Mucosa of rectum (tissue), 2 donors: ENCODE measurements around the gene NOXA1.
A peak's percentile ranks its signal among the peaks of the same experiment; 100 is the strongest.
"Not testable (repeated sequence)": the region's sequence is repeated elsewhere in the genome, so short reads cannot be mapped to it uniquely, and the experiment has no call there.

Source experiments
- H3K27ac ChIP-seq, 2 donors: one replicate each; pipeline ENCODE4 v1.7.0; 2013; ENCODE audit warnings: inconsistent platforms in 2 of 2, low read depth in 2 of 2, low read length in 2 of 2
- H3K27me3 ChIP-seq, 2 donors: one replicate each; pipeline ENCODE4 v1.7.0; 2013; ENCODE audit warnings: low read length in 2 of 2; ENCODE audit not compliant: control insufficient read depth in 2 of 2, insufficient read depth in 2 of 2
- H3K36me3 ChIP-seq, 2 donors: one replicate each; pipeline ENCODE4 v1.7.0; 2013; ENCODE audit warnings: low read length in 2 of 2; ENCODE audit not compliant: control insufficient read depth in 2 of 2, insufficient read depth in 2 of 2
- H3K4me1 ChIP-seq, 2 donors: one replicate each; pipeline ENCODE4 v1.7.0; 2013; ENCODE audit warnings: low read length in 2 of 2, mild to moderate bottlenecking in 1 of 2; ENCODE audit not compliant: control insufficient read depth in 2 of 2, insufficient read depth in 2 of 2
- H3K4me3 ChIP-seq, 2 donors: one replicate each; pipeline ENCODE4 v1.7.0; 2013; ENCODE audit warnings: low read length in 2 of 2
- H3K9ac ChIP-seq, 2 donors: one replicate each; pipeline ENCODE4 v1.7.0; 2013; ENCODE audit warnings: low read length in 2 of 2, low read depth in 1 of 2, mild to moderate bottlenecking in 1 of 2
- H3K9me3 ChIP-seq, 2 donors: one replicate each; pipeline ENCODE4 v1.7.0; 2013; ENCODE audit warnings: low read length in 2 of 2; ENCODE audit not compliant: control insufficient read depth in 2 of 2
- donor health status: healthy.
- donor health status: Normal muscosa, but diverticular disease.

NOXA1 gene

GRCh38 chr9:137406876-137407589 is 16.2 kb upstream of the NOXA1 start:
- H3K4me3 ChIP-seq, result peak overlapping the region; percentile 31 to 48
- no peaks in the 10 kb centered on the region for H3K27me3 ChIP-seq
- peak overlapping the region; percentile 42 to 48 for H3K27ac ChIP-seq
- peak overlapping the region; percentile 52 to 64 for H3K9ac ChIP-seq
- peaks cover 17% of the 10 kb centered on the region in 2 donors for H3K4me1 ChIP-seq
- H3K9me3 ChIP-seq, result no peaks in the 10 kb centered on the region
- H3K36me3 ChIP-seq, result peaks cover 0 to 4% of the 10 kb centered on the region in 2 donors

- Histone ChIP-seq H3K27ac (peak overlapping the region in 1 of 2 donors; percentile 48), H3K9ac (peak overlapping the region in 1 of 2 donors; percentile 64), H3K4me3 (peak overlapping the region in 1 of 2 donors; percentile 48)
These were observed 15.4 kb upstream of the NOXA1 start for GRCh38 chr9:137407590-137408300.

GRCh38 chr9:137408651-137409405 is 14.4 kb upstream of the NOXA1 start:
- H3K27ac ChIP-seq, result no peak overlapping the region
- no peaks in the 10 kb centered on the region for H3K36me3 ChIP-seq
- no peaks in the 10 kb centered on the region for H3K27me3 ChIP-seq
- no peak overlapping the region for H3K4me3 ChIP-seq
- no peak overlapping the region for H3K9ac ChIP-seq
- peaks cover 26 to 27% of the 10 kb centered on the region in 2 donors for H3K4me1 ChIP-seq
- no peaks in the 10 kb centered on the region for H3K9me3 ChIP-seq

More at GRCh38 chr9:137407590-137408300, 15.4 kb upstream of the NOXA1 start:
- Histone ChIP-seq H3K36me3 (no peaks in the 10 kb centered on the region), H3K9me3 (no peaks in the 10 kb centered on the region), H3K27me3 (no peaks in the 10 kb centered on the region), H3K4me1 (peaks cover 21 to 22% of the 10 kb centered on the region in 2 donors)

GRCh38 chr9:137409515-137409914 is 13.7 kb upstream of the NOXA1 start:
- Histone ChIP-seq H3K27me3 (no peaks in the 10 kb centered on the region), H3K36me3 (no peaks in the 10 kb centered on the region), H3K4me1 (peaks cover 28 to 32% of the 10 kb centered on the region in 2 donors), H3K9ac (no peak overlapping the region), H3K4me3 (no peak overlapping the region), H3K9me3 (no peaks in the 10 kb centered on the region), H3K27ac (no peak overlapping the region)

GRCh38 chr9:137410236-137410890 is 12.8 kb upstream of the NOXA1 start:
- H3K9ac ChIP-seq, H3K27ac ChIP-seq, H3K36me3 ChIP-seq, H3K27me3 ChIP-seq, H3K9me3 ChIP-seq, H3K4me3 ChIP-seq: not testable (repeated sequence)
- H3K4me1 ChIP-seq, result peaks cover 30 to 34% of the 10 kb centered on the region in 2 donors

- no peak overlapping the region for H3K4me3 ChIP-seq
- H3K4me1 ChIP-seq, result peaks cover 27 to 34% of the 10 kb centered on the region in 2 donors
- no peak overlapping the region for H3K27ac ChIP-seq
- no peaks in the 10 kb centered on the region for H3K27me3 ChIP-seq
- H3K9me3 ChIP-seq, result no peaks in the 10 kb centered on the region
- no peaks in the 10 kb centered on the region for H3K36me3 ChIP-seq
- no peak overlapping the region for H3K9ac ChIP-seq
These were observed 12.3 kb upstream of the NOXA1 start for GRCh38 chr9:137410891-137411249.

- Histone ChIP-seq H3K36me3 (no peaks in the 10 kb centered on the region), H3K27ac (no peak overlapping the region), H3K4me3 (no peak overlapping the region), H3K27me3 (no peaks in the 10 kb centered on the region), H3K9me3 (no peaks in the 10 kb centered on the region), H3K4me1 (peaks cover 26 to 34% of the 10 kb centered on the region in 2 donors), H3K9ac (no peak overlapping the region)
These were observed 11.9 kb upstream of the NOXA1 start for GRCh38 chr9:137411260-137411644.

GRCh38 chr9:137411645-137412380 is 11.4 kb upstream of the NOXA1 start:
- H3K9ac ChIP-seq, result peak overlapping the region in 1 of 2 donors; percentile 51
- no peak overlapping the region for H3K4me3 ChIP-seq
- H3K4me1 ChIP-seq, result peaks cover 23 to 31% of the 10 kb centered on the region in 2 donors
- no peaks in the 10 kb centered on the region for H3K36me3 ChIP-seq
- H3K27ac ChIP-seq, result peak overlapping the region; percentile 14 to 32
- H3K9me3 ChIP-seq, result no peaks in the 10 kb centered on the region
- no peaks in the 10 kb centered on the region for H3K27me3 ChIP-seq

- peak overlapping the region; percentile 62 to 67 for H3K27ac ChIP-seq
- H3K36me3 ChIP-seq, result no peaks in the 10 kb centered on the region
These were observed 10.8 kb upstream of the NOXA1 start for GRCh38 chr9:137412431-137412830.

More at GRCh38 chr9:137412431-137412830, 10.8 kb upstream of the NOXA1 start:
- no peak overlapping the region for H3K4me3 ChIP-seq
- no peaks in the 10 kb centered on the region for H3K27me3 ChIP-seq
- H3K4me1 ChIP-seq, result peaks cover 20 to 27% of the 10 kb centered on the region in 2 donors
- H3K9ac ChIP-seq, result no peak overlapping the region
- H3K9me3 ChIP-seq, result no peaks in the 10 kb centered on the region
